ENCODE measurements around the gene CYP39A1.

DNA sequence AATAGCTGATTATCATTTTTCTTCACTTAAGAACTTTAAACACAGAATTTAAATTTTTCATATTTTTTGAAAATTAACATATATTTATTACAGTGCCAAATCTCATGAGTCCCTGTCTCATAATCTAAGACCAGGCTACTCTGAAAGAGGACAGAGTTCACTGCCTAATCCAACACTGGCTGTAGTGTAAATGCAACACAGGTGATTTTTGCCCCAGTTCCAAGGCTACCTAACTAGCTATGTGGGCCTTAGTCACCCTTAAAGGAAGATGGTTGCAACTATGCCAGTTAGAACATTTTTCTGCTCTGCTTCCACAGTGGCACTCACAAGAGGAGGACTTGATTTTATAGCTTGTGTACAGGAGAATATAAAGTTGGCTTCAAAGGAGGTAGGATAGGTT, 5.0 kb upstream of the CYP39A1 start:
- TF ChIP-seq CTCF (IDR thresholded peaks at IDR 0.05) = no peak
- TF ChIP-seq POLR2A (IDR thresholded peaks at IDR 0.05) = no peak
